Karpas-422 (cell line): ENCODE results near the gene ITGA7. TPM values are rescaled to one million over a fixed set of nuclear protein-coding genes. Genes with fewer than 3 reads are reported as not detected.

Source experiments
- DNase-seq: peaks from one replicate; pipeline ENCODE4 v3.0.0-alpha.2; 2015
- H2AFZ ChIP-seq: fragments of 200-600 bp; sonication (generic); 2 replicates; pipeline ENCODE4 v1.6.1; 2014; ENCODE audit warnings: antibody characterized with exemption, low read length, mixed read lengths
- H3K27ac ChIP-seq: fragments of 200-600 bp; sonication (generic); 2 replicates; pipeline ENCODE4 v1.5.1; 2014; ENCODE audit warnings: mild to moderate bottlenecking, low read length, moderate library complexity
- H3K27me3 ChIP-seq: fragments of 200-600 bp; sonication (generic); 2 replicates; pipeline ENCODE4 v1.6.1; 2014; ENCODE audit warnings: low read length, mixed read lengths
- H3K36me3 ChIP-seq: fragments of 200-600 bp; sonication (generic); 2 replicates; pipeline ENCODE4 v1.6.1; 2014; ENCODE audit warnings: low read length, mixed read lengths; ENCODE audit not compliant: insufficient read depth
- H3K4me1 ChIP-seq: fragments of 200-600 bp; sonication (generic); 2 replicates; pipeline ENCODE4 v1.6.1; 2014; ENCODE audit warnings: mild to moderate bottlenecking, low read length, mixed read lengths
- H3K4me2 ChIP-seq: fragments of 200-600 bp; sonication (generic); 2 replicates; pipeline ENCODE4 v1.6.1; 2014; ENCODE audit warnings: low read length, low read depth, mild to moderate bottlenecking; ENCODE audit not compliant: poor library complexity, severe bottlenecking
- H3K4me3 ChIP-seq: fragments of 200-600 bp; sonication (generic); 2 replicates; pipeline ENCODE4 v1.5.1; 2014; ENCODE audit warnings: mild to moderate bottlenecking, antibody characterized with exemption, low read length, mixed read lengths
- H3K79me2 ChIP-seq: fragments of 200-600 bp; sonication (generic); 2 replicates; pipeline ENCODE4 v1.6.1; 2014; ENCODE audit warnings: mild to moderate bottlenecking, low read length, mixed read lengths
- H3K9ac ChIP-seq: fragments of 200-600 bp; sonication (generic); 2 replicates; pipeline ENCODE4 v1.6.0; 2014; ENCODE audit warnings: low read length
- H3K9me2 ChIP-seq: fragments of 200-600 bp; sonication (generic), shearing (Covaris generic); replicated peaks from 2 replicates; pipeline ENCODE4 v1.6.0; 2014; ENCODE audit warnings: mild to moderate bottlenecking, low read length, moderate library complexity; ENCODE audit not compliant: insufficient read depth
- H3K9me3 ChIP-seq: fragments of 300-700, 200-600 bp; sonication (generic); 2 replicates; pipeline ENCODE4 v1.6.1; 2014; ENCODE audit warnings: low read length, mixed read lengths
- H4K20me1 ChIP-seq: fragments of 200-600 bp; sonication (generic); 2 replicates; pipeline ENCODE4 v1.6.1; 2014; ENCODE audit warnings: mild to moderate bottlenecking, antibody characterized with exemption, low read length, low read depth; ENCODE audit not compliant: insufficient read depth
- total RNA-seq: library from RNA; depleted of rRNA; stranded (reverse); fragments of >200 nt; shearing (Covaris generic); gene quantifications from 2 replicates; pipeline ENCODE4 v1.2.3, GENCODE V29; 2014; ENCODE audit warnings: low replicate concordance

ITGA7 gene
- total RNA-seq, 1 experiment from 2014 or later, result 0.78 TPM

GRCh38 chr12:55686366-55687010 is 21.2 kb downstream of the ITGA7 start:
- Histone ChIP-seq H3K9me3 (no peaks in the 10 kb centered on the region), H3K79me2 (no peaks in the 10 kb centered on the region), H3K4me1 (no peaks in the 10 kb centered on the region), H3K4me3 (no peak overlapping the region), H3K27me3 (no peaks in the 10 kb centered on the region), H2AFZ (no peak overlapping the region), H3K27ac (no peak overlapping the region), H4K20me1 (no peaks in the 10 kb centered on the region), H3K4me2 (no peak overlapping the region), H3K36me3 (no peaks in the 10 kb centered on the region), H3K9ac (no peak overlapping the region), H3K9me2 (no peaks in the 10 kb centered on the region)
- DNase-seq, result no peak

- H3K27me3 ChIP-seq, result no peaks in the 10 kb centered on the region
- H4K20me1 ChIP-seq, result no peaks in the 10 kb centered on the region
- H3K4me3 ChIP-seq, result no peak overlapping the region
- H3K9me2 ChIP-seq, result no peaks in the 10 kb centered on the region
- H3K4me1 ChIP-seq, result no peaks in the 10 kb centered on the region
- H3K27ac ChIP-seq, result no peak overlapping the region
- no peak overlapping the region for H3K9ac ChIP-seq
- DNase-seq, result no peak
- H3K9me3 ChIP-seq, result no peaks in the 10 kb centered on the region
- H2AFZ ChIP-seq, result no peak overlapping the region
- no peaks in the 10 kb centered on the region for H3K36me3 ChIP-seq
- no peaks in the 10 kb centered on the region for H3K79me2 ChIP-seq
- H3K4me2 ChIP-seq, result no peak overlapping the region
Measured at GRCh38 chr12:55685671-55686070, 22.0 kb downstream of the ITGA7 start.

GRCh38 chr12:55684761-55685370 is 22.8 kb downstream of the ITGA7 start:
- H3K4me1 ChIP-seq, result no peaks in the 10 kb centered on the region
- no peak overlapping the region for H3K27ac ChIP-seq
- no peaks in the 10 kb centered on the region for H3K9me2 ChIP-seq

GRCh38 chr12:55683676-55684075 is 24.0 kb downstream of the ITGA7 start:
- Histone ChIP-seq H3K4me1 (no peaks in the 10 kb centered on the region), H3K4me2 (no peak overlapping the region)

More at GRCh38 chr12:55684761-55685370, 22.8 kb downstream of the ITGA7 start:
- Histone ChIP-seq H3K4me2 (no peak overlapping the region), H3K4me3 (no peak overlapping the region), H3K9ac (no peak overlapping the region), H3K36me3 (no peaks in the 10 kb centered on the region), H4K20me1 (no peaks in the 10 kb centered on the region), H3K27me3 (no peaks in the 10 kb centered on the region), H2AFZ (no peak overlapping the region), H3K9me3 (no peaks in the 10 kb centered on the region), H3K79me2 (no peaks in the 10 kb centered on the region)
- no peak for DNase-seq

GRCh38 chr12:55682087-55682796 is 25.5 kb downstream of the ITGA7 start:
- Histone ChIP-seq H3K79me2 (no peaks in the 10 kb centered on the region), H3K4me3 (no peak overlapping the region), H3K9me2 (no peaks in the 10 kb centered on the region), H4K20me1 (no peaks in the 10 kb centered on the region), H3K4me2 (no peak overlapping the region), H3K27me3 (no peaks in the 10 kb centered on the region), H3K9me3 (no peaks in the 10 kb centered on the region), H3K27ac (no peak overlapping the region), H3K4me1 (no peaks in the 10 kb centered on the region), H3K9ac (no peak overlapping the region), H3K36me3 (no peaks in the 10 kb centered on the region), H2AFZ (no peak overlapping the region)
- DNase-seq, result no peak

More at GRCh38 chr12:55683676-55684075, 24.0 kb downstream of the ITGA7 start:
- no peaks in the 10 kb centered on the region for H3K9me2 ChIP-seq
- H4K20me1 ChIP-seq, result no peaks in the 10 kb centered on the region
- no peaks in the 10 kb centered on the region for H3K27me3 ChIP-seq
- H2AFZ ChIP-seq, result no peak overlapping the region
- H3K9ac ChIP-seq, result no peak overlapping the region
- no peak overlapping the region for H3K4me3 ChIP-seq
- no peaks in the 10 kb centered on the region for H3K9me3 ChIP-seq
- no peaks in the 10 kb centered on the region for H3K79me2 ChIP-seq
- DNase-seq, result no peak
- H3K36me3 ChIP-seq, result no peaks in the 10 kb centered on the region
- H3K27ac ChIP-seq, result no peak overlapping the region

- DNase-seq, result no peak
- H3K27ac ChIP-seq, result no peak overlapping the region
- H3K4me1 ChIP-seq, result no peaks in the 10 kb centered on the region
- H3K36me3 ChIP-seq, result no peaks in the 10 kb centered on the region
- no peak overlapping the region for H3K4me3 ChIP-seq
- H2AFZ ChIP-seq, result no peak overlapping the region
- no peaks in the 10 kb centered on the region for H3K27me3 ChIP-seq
- H3K9ac ChIP-seq, result no peak overlapping the region
- H3K79me2 ChIP-seq, result no peaks in the 10 kb centered on the region
- H4K20me1 ChIP-seq, result no peaks in the 10 kb centered on the region
- H3K9me2 ChIP-seq, result no peaks in the 10 kb centered on the region
- no peak overlapping the region for H3K4me2 ChIP-seq
- H3K9me3 ChIP-seq, result no peaks in the 10 kb centered on the region
Measured at GRCh38 chr12:55681142-55682077, 26.3 kb downstream of the ITGA7 start.

GRCh38 chr12:55679691-55680090 is 28.0 kb downstream of the ITGA7 start:
- Histone ChIP-seq H3K36me3 (no peaks in the 10 kb centered on the region), H3K9me2 (no peaks in the 10 kb centered on the region), H3K79me2 (no peaks in the 10 kb centered on the region), H4K20me1 (no peaks in the 10 kb centered on the region), H3K27me3 (no peaks in the 10 kb centered on the region), H3K4me1 (no peaks in the 10 kb centered on the region), H2AFZ (no peak overlapping the region), H3K27ac (no peak overlapping the region), H3K9ac (no peak overlapping the region), H3K4me2 (no peak overlapping the region), H3K4me3 (no peak overlapping the region), H3K9me3 (no peaks in the 10 kb centered on the region)
- DNase-seq, result no peak
